Prostate gland (tissue), 2 donors: Measurements from ENCODE around the gene TRPM4. TPM values are rescaled to one million over a fixed set of nuclear protein-coding genes. Genes with fewer than 3 reads are reported as not detected.

Experiments used
- DNase-seq: peaks from one replicate; pipeline ENCODE4 v3.0.0-alpha.2; 2019; ENCODE audit warnings: low spot score
- H3K27ac ChIP-seq, 2 donors: fragments of 200-600 bp; sonication (generic); 2 replicates each; pipeline ENCODE4 v1.5.1; 2017 to 2019
- H3K27me3 ChIP-seq: fragments of 200-600 bp; sonication (generic); replicated peaks from 2 replicates; pipeline ENCODE4 v1.5.1; 2019; ENCODE audit not compliant: insufficient read depth
- H3K36me3 ChIP-seq, 2 donors: fragments of 200-600 bp; sonication (generic); 1 replicate in 1 of 2; 2 replicates in 1 of 2; pipeline versions ENCODE4 v1.5.1 to v1.8.1; 2017 to 2019
- H3K4me1 ChIP-seq: fragments of 200-600 bp; sonication (generic); replicated peaks from 2 replicates; pipeline ENCODE4 v1.5.1; 2019
- H3K4me3 ChIP-seq, 2 donors: fragments of 200-600 bp; sonication (generic); 2 replicates each; pipeline ENCODE4 v1.5.1; 2017 to 2019
- H3K9me3 ChIP-seq: fragments of 200-600 bp; sonication (generic); 2 replicates; pipeline ENCODE4 v1.5.1; 2017
- POLR2A ChIP-seq: fragments of 450-650 bp; IDR thresholded peaks from one replicate; pipeline ENCODE4 v1.6.1; 2016; ENCODE audit warnings: antibody characterized with exemption, mild to moderate bottlenecking
- POLR2AphosphoS5 ChIP-seq: sonication (generic); formaldehyde crosslinking; IDR thresholded peaks from one replicate; pipeline ENCODE4 v1.6.1; 2017; ENCODE audit warnings: antibody characterized with exemption
- WGBS: methylation state at CpG from one replicate; pipeline ENCODE4 v1.1.5; 2018; 5-methylcytosine and 5-hydroxymethylcytosine counted together
- intact Hi-C: fragments of 100-400 bp; cut with DNase I; formaldehyde crosslinking; loops from one replicate; pipeline ENCODE4 v1.14.2; 2022
- total RNA-seq, 2 donors: library from RNA; depleted of rRNA; stranded (reverse); fragments of >200 nt; gene quantifications; one replicate each; pipeline ENCODE4 v1.1.0, GENCODE V29; 2016
- TF ChIP-seq, protein P1 (sequence below), 4 experiments: fragments of 200-600 bp in 2 of 4; fragments of 450-650 bp in 2 of 4; sonication (generic) in 2 of 4; IDR thresholded peaks; 1 replicate in 3 of 4; 2 replicates in 1 of 4; pipeline ENCODE4 v1.5.1; 2016 to 2019; ENCODE audit warnings: antibody characterized with exemption in 4 of 4, mild to moderate bottlenecking in 2 of 4, moderate library complexity in 2 of 4

The TRPM4 gene
- total RNA-seq, 2 donors from 2014 or later: 99.0 to 126 TPM

DNA sequence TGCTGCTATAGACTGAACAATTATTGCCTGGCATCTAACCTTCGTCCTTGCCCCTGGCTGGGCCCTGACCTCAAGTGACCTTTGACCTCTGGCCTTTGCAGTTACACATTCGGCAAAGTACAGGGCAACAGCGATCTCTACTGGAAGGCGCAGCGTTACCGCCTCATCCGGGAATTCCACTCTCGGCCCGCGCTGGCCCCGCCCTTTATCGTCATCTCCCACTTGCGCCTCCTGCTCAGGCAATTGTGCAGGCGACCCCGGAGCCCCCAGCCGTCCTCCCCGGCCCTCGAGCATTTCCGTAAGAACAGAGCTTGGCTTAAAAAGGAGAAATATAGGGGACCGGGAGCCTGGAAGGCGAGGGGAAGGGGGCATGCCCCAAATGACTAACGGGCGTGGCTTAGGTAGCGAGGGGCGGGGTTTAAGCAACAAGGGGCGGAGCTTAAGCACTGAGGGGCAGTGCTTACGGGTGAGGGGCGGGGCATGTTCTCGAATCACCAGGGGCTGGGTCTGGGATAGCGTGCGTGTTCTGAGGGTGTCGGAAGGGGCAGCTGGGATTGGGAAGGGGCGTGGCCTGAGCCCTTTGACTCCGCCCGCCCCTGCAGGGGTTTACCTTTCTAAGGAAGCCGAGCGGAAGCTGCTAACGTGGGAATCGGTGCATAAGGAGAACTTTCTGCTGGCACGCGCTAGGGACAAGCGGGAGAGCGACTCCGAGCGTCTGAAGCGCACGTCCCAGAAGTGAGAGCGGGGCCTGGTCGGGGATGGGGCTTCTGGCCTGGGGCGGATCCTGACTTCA, 52.7 kb downstream of the TRPM4 start:
- intact Hi-C loops: no loop called here
- H3K9me3 ChIP-seq: no peaks in the 10 kb centered on the region
- H3K4me3 ChIP-seq: peak overlapping the region in 1 of 2 donors; percentile 10
- H3K27me3 ChIP-seq: no peaks in the 10 kb centered on the region
- H3K27ac ChIP-seq: no peak overlapping the region
- WGBS: 61% methylated on average over 49 of the region's 50 CpGs
- no peaks in the 10 kb centered on the region for H3K36me3 ChIP-seq
- DNase-seq: no peak
- TF ChIP-seq, protein P1, sequence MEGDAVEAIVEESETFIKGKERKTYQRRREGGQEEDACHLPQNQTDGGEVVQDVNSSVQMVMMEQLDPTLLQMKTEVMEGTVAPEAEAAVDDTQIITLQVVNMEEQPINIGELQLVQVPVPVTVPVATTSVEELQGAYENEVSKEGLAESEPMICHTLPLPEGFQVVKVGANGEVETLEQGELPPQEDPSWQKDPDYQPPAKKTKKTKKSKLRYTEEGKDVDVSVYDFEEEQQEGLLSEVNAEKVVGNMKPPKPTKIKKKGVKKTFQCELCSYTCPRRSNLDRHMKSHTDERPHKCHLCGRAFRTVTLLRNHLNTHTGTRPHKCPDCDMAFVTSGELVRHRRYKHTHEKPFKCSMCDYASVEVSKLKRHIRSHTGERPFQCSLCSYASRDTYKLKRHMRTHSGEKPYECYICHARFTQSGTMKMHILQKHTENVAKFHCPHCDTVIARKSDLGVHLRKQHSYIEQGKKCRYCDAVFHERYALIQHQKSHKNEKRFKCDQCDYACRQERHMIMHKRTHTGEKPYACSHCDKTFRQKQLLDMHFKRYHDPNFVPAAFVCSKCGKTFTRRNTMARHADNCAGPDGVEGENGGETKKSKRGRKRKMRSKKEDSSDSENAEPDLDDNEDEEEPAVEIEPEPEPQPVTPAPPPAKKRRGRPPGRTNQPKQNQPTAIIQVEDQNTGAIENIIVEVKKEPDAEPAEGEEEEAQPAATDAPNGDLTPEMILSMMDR (IDR thresholded peaks at IDR 0.05): no peak
- TF ChIP-seq POLR2A (no peak), POLR2AphosphoS5 (no peak)
- H3K4me1 ChIP-seq: no peaks in the 10 kb centered on the region

DNA sequence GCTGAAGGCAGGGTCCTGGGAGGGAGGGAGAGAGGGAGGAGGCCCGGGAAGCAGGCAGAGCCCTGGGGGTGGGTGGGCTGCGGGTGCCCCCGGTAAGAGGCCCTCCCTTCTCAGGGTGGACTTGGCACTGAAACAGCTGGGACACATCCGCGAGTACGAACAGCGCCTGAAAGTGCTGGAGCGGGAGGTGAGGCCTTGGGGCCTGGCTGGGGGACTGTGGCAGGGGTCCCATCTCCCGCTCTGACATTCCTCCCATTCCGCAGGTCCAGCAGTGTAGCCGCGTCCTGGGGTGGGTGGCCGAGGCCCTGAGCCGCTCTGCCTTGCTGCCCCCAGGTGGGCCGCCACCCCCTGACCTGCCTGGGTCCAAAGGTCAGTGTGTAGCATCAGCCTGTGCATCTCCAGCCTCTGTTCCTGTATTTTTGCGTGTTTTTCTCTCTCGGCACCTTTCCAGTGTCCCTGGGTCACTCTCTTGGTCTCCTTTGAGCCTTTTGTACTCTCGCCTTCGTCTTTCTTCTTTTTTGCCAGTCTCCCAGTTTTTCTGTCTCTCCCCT, 53.4 kb downstream of the TRPM4 start:
- intact Hi-C loops: no loop called here
- Histone ChIP-seq H3K4me1 (no peaks in the 10 kb centered on the region), H3K27me3 (no peaks in the 10 kb centered on the region), H3K36me3 (no peaks in the 10 kb centered on the region), H3K9me3 (no peaks in the 10 kb centered on the region), H3K27ac (no peak overlapping the region), H3K4me3 (peak overlapping the region in 1 of 2 donors; percentile 10)
- TF ChIP-seq, protein P1 (IDR thresholded peaks at IDR 0.05): no peak
- no peak for TF ChIP-seq POLR2AphosphoS5
- TF ChIP-seq POLR2A: no peak
- WGBS: 66% methylated on average over 19 of the region's 19 CpGs
- no peak for DNase-seq

DNA sequence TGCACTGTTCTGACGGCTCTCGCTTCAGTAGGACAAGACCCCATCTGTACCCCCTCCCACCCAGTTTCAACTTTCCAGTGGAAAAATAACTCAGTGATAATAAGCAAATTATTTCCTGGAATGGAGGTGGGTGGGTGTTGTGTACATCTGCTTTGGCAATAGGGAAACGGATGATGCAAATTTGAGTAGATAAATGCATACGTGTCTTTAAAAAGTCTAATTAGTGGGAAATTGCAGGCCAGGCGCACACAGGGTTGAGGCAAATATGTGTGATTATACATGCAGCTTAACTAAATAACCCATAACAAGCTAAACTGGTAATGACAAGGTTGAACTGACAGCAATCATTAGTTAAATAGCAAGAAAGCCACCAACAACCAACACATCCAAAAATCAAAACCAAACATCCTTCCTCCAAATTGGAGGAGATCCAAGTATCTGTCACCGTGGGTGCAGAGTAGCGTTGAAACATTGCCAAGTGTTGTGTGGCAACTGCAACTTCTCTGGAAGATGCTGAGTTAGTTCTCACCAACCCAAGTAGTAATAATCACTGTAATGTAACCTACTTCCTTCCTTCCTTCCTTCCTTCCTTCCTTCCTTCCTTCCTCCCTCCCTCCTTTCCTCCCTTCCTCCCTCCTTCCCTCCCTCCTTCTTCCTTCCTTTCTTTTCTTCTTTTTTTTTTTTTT, 54.6 kb downstream of the TRPM4 start:
- WGBS: 61% methylated on average over 7 of the region's 7 CpGs
- Histone ChIP-seq H3K4me1 (no peaks in the 10 kb centered on the region), H3K27ac (no peak overlapping the region), H3K27me3 (no peaks in the 10 kb centered on the region), H3K36me3 (no peaks in the 10 kb centered on the region), H3K9me3 (no peaks in the 10 kb centered on the region), H3K4me3 (no peak overlapping the region)
- TF ChIP-seq, protein P1 (IDR thresholded peaks at IDR 0.05): no peak
- TF ChIP-seq POLR2A: no peak
- TF ChIP-seq POLR2AphosphoS5: no peak
- intact Hi-C loops: no loop called here
- DNase-seq: no peak

DNA sequence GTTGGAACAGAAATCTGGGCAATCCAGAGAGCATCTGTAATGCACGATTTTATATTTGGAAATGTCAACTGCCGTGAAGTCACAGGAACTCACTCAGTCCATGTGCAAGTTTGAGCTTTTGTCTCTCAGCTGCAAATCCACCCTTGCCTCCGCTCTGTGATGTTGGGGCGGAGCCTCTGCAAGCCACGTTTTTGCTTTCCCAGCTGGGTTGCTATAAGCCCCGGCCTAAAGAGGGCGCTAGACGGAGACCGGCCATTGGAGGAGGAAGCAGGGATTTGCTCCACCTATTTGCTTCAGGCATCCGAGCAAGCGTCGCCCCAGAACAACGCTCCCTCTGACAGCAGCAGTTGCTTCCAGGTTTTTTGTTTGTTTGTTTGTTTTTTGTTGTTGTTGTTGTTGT, 56.2 kb downstream of the TRPM4 start:
- Histone ChIP-seq H3K27me3 (no peaks in the 10 kb centered on the region), H3K9me3 (no peaks in the 10 kb centered on the region), H3K27ac (no peak overlapping the region), H3K36me3 (no peaks in the 10 kb centered on the region), H3K4me3 (no peak overlapping the region), H3K4me1 (no peaks in the 10 kb centered on the region)
- intact Hi-C loops: no loop called here
- DNase-seq: no peak
- WGBS: 90% methylated on average over 13 of the region's 13 CpGs
- no peak for TF ChIP-seq POLR2A
- TF ChIP-seq, protein P1 (IDR thresholded peaks at IDR 0.05): no peak
- TF ChIP-seq POLR2AphosphoS5: no peak
